Right cardiac atrium (tissue), 5 donors: ENCODE results near the gene FITM1. TPM values are rescaled to one million over a fixed set of nuclear protein-coding genes. Genes with fewer than 3 reads are reported as not detected.
A peak's percentile ranks its signal among the peaks of the same experiment; 100 is the strongest.

Experiments
- ATAC-seq, 2 donors: fragments of 200-7000 bp; cut with Tn5 transposase; one replicate each; pipeline versions ENCODE4 v1.8.0 to v1.9.1; 2020; ENCODE audit warnings: moderate library complexity in 2 of 2, mild to moderate bottlenecking in 1 of 2
- DNase-seq, 3 donors: peaks; one replicate each; pipeline ENCODE4 v3.0.0-alpha.2; 2020
- H3K27ac ChIP-seq: one replicate; pipeline ENCODE4 v1.5.1; 2013; ENCODE audit warnings: mild to moderate bottlenecking, low read length, control low read depth, moderate library complexity
- H3K27me3 ChIP-seq: one replicate; pipeline ENCODE4 v1.6.1; 2013; ENCODE audit not compliant: control insufficient read depth, insufficient read depth
- H3K4me1 ChIP-seq: one replicate; pipeline ENCODE4 v1.6.1; 2013; ENCODE audit warnings: low read length; ENCODE audit not compliant: control insufficient read depth, insufficient read depth
- H3K4me3 ChIP-seq: one replicate; pipeline ENCODE4 v1.5.1; 2013; ENCODE audit warnings: low read length, control low read depth
- H3K9me3 ChIP-seq: one replicate; pipeline ENCODE4 v1.6.1; 2013; ENCODE audit warnings: low read length; ENCODE audit not compliant: control insufficient read depth
- WGBS: extraction: QIAGEN DNeasy Blood & Tissue Kit; methylation state at CpG from one replicate; pipeline ENCODE4 v1.1.7; 2013; 5-methylcytosine and 5-hydroxymethylcytosine counted together
- intact Hi-C, 4 donors: fragments of 100-400 bp; cut with DNase I; formaldehyde crosslinking; loops; one replicate each; pipeline versions ENCODE4 v1.11.0 to v1.14.0; 2022 to 2023
- polyA plus RNA-seq: library from polyadenylated mRNA; stranded (reverse); fragments of 200-250 nt; gene quantifications from one replicate; pipeline ENCODE4 v1.2.3, GENCODE V29; 2013
- total RNA-seq, 4 donors: library from RNA; stranded (reverse); fragmentation: NEBNext Ultra II Directional; extraction: Animal tissue kit (Norgen Biotek cat#: 25700); gene quantifications; one replicate each; pipeline ENCODE4 v1.2.1, GENCODE V29; 2021
- donor health status: healthy with polysubstance abuse.
- donor health status: DM: no; HTN: yes; CAD: no.
- donor health status: DM: no; HTN: no; CAD: no.
- donor health status: DM: no; HTN: yes; CAD: no; lungs with severe emphysema.
- donor health status: DM: yes; HTN: yes; CAD: no.

FITM1 gene
- total and polyA plus RNA-seq, 5 donors: 87.4 to 224 (median 135) TPM

- Histone ChIP-seq H3K27me3 (no peaks in the 10 kb centered on the region), H3K27ac (no peak overlapping the region), H3K9me3 (no peaks in the 10 kb centered on the region), H3K4me3 (no peak overlapping the region), H3K4me1 (peaks cover 8% of the 10 kb centered on the region)
- DNase-seq (no peak), ATAC-seq (no peak)
- WGBS: 93% methylated on average over 16 of the region's 16 CpGs
- intact Hi-C loops: no loop called here
Measured at GRCh38 chr14:24151404-24152080, 21.1 kb downstream of the FITM1 start.

DNA sequence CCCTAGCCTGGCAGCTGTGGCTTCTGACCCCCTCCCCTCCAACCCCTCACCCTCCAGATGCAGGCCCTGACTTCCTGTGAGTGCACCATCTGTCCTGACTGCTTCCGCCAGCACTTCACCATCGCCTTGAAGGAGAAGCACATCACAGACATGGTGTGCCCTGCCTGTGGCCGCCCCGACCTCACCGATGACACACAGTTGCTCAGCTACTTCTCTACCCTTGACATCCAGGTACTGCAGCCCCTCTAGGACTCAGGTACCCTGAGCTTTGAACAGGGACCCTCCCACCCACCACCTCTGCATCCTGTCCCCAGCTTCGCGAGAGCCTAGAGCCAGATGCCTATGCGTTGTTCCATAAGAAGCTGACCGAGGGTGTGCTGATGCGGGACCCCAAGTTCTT is 24.6 kb downstream of the FITM1 start:
- no peak for DNase-seq
- Histone ChIP-seq H3K4me1 (no peaks in the 10 kb centered on the region), H3K4me3 (no peak overlapping the region), H3K27me3 (no peaks in the 10 kb centered on the region), H3K9me3 (no peaks in the 10 kb centered on the region), H3K27ac (no peak overlapping the region)
- no peak for ATAC-seq
- intact Hi-C loops: no loop called here
- 94% methylated on average over 10 of the region's 10 CpGs for WGBS

DNA sequence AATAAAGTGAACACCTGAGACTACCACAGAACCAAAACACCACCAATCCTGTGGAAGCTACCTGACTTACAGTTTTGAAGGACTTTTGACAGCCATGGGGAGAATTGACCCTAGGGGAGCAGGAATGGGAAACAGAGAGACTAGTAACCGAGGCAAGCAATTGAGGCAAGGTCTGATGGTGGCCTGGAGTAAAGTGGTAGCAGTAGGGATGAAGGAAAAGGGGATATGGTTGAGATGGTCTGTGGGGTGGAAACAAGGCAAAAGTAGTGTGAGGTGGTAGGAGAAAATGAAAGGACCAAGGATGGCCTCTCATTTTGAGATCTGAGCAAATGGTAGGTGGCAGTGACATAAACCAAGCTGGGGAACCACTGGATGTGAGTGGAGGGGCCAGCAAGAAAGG is 26.4 kb downstream of the FITM1 start:
- ATAC-seq: no peak
- Histone ChIP-seq H3K27ac (no peak overlapping the region), H3K27me3 (no peaks in the 10 kb centered on the region), H3K4me3 (no peak overlapping the region), H3K9me3 (no peaks in the 10 kb centered on the region), H3K4me1 (no peaks in the 10 kb centered on the region)
- 88% methylated on average over 1 of the region's 1 CpG for WGBS
- DNase-seq: no peak
- intact Hi-C loops: no loop called here

- ATAC-seq (no peak), DNase-seq (no peak)
- Histone ChIP-seq H3K9me3 (no peaks in the 10 kb centered on the region), H3K27me3 (no peaks in the 10 kb centered on the region), H3K27ac (no peak overlapping the region), H3K4me1 (no peaks in the 10 kb centered on the region), H3K4me3 (no peak overlapping the region)
- 89% methylated on average over 12 of the region's 12 CpGs for WGBS
- intact Hi-C loops: no loop called here
Measured at GRCh38 chr14:24157331-24157730, 26.9 kb downstream of the FITM1 start.

DNA sequence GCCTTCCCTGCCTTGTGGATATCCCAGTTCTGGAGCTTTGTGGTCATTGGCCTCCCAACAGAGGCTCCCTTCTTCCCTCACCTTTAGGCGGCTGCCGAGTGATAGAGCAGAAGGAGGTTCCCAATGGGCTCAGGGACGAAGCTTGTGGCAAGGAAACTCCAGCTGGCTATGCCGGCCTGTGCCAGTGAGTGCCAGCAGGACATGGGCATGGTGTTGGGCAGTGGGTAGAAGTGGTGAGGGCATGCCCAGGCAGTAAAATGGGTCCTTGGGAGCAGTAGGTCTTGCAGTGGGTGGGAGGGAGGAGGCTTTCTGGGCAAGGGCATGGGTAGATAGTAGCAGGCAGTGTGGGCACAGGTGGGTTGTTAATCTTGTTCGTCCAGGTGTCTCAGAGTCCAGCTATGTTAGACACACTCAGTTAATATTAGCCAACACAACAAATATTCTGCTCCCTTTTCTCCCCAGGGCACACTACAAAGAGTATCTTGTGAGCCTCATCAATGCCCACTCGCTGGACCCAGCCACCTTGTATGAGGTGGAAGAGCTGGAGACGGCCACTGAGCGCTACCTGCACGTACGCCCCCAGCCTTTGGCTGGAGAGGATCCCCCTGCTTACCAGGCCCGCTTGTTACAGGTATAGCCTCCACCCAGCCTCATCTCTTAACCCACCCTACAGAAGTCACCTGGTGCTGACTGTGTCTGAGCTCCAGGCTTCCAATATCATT is 29.5 kb downstream of the FITM1 start:
- WGBS: 89% methylated on average over 11 of the region's 11 CpGs
- ATAC-seq: no peak
- intact Hi-C loops: no loop called here
- DNase-seq: peak in 1 of 3 donors; percentile 47
- H3K4me1 ChIP-seq: peaks cover 3% of the 10 kb centered on the region
- no peaks in the 10 kb centered on the region for H3K9me3 ChIP-seq
- no peak overlapping the region for H3K27ac ChIP-seq
- no peak overlapping the region for H3K4me3 ChIP-seq
- H3K27me3 ChIP-seq: no peaks in the 10 kb centered on the region

GRCh38 chr14:24160499-24160849 is 30.0 kb downstream of the FITM1 start:
- intact Hi-C loops: no loop called here
- DNase-seq: no peak
- Histone ChIP-seq H3K27me3 (no peaks in the 10 kb centered on the region), H3K4me1 (peaks cover 3% of the 10 kb centered on the region), H3K27ac (peak overlapping the region; percentile 37), H3K9me3 (no peaks in the 10 kb centered on the region), H3K4me3 (no peak overlapping the region)
- WGBS: 92% methylated on average over 4 of the region's 4 CpGs
- ATAC-seq: peak in 1 of 2 donors; percentile 20

- intact Hi-C loops: no loop called here
- Histone ChIP-seq H3K27ac (peak within 1 kb of the TSS; percentile 94), H3K4me1 (peaks cover 3% of the 10 kb centered on the region), H3K4me3 (peak within 1 kb of the TSS; percentile 79), H3K9me3 (no peaks in the 10 kb centered on the region), H3K27me3 (no peaks in the 10 kb centered on the region)
- DNase-seq (peak; percentile 96 to 99 (median 98)), ATAC-seq (peak; percentile 90 to 93)
- under 1% methylated on average over 12 of the region's 12 CpGs for WGBS
Measured at GRCh38 chr14:24160850-24161804, 30.7 kb downstream of the FITM1 start, which contains the start of gene IRF9. IRF9 (plus strand) TSS chr14:24161265; CDS start chr14:24162145, 880 bp downstream.

- intact Hi-C loops: no loop called here
- peak in 1 of 2 donors; percentile 23 for ATAC-seq
- H3K4me1 ChIP-seq: peaks cover 3% of the 10 kb centered on the region
Measured at GRCh38 chr14:24162093-24162492, 31.6 kb downstream of the FITM1 start.

DNA sequence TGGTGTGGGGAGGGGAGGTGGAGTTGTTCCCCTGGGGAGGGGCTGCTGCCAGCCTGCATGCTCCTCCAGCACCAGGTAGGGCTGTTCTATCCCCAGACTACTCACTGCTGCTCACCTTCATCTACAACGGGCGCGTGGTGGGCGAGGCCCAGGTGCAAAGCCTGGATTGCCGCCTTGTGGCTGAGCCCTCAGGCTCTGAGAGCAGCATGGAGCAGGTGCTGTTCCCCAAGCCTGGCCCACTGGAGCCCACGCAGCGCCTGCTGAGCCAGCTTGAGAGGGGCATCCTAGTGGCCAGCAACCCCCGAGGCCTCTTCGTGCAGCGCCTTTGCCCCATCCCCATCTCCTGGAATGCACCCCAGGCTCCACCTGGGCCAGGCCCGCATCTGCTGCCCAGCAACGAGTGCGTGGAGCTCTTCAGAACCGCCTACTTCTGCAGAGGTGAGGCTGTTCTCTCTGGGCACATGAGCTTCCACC is 34.1 kb downstream of the FITM1 start:
- H3K4me1 ChIP-seq: peaks cover 3% of the 10 kb centered on the region
- H3K4me3 ChIP-seq: no peak overlapping the region
- ATAC-seq: no peak
- peak in 1 of 3 donors; percentile 52 for DNase-seq
- 93% methylated on average over 14 of the region's 14 CpGs for WGBS
- H3K27me3 ChIP-seq: no peaks in the 10 kb centered on the region
- no peak overlapping the region for H3K27ac ChIP-seq
- H3K9me3 ChIP-seq: no peaks in the 10 kb centered on the region
- intact Hi-C loops: no loop called here

More at GRCh38 chr14:24162093-24162492, 31.6 kb downstream of the FITM1 start:
- no peaks in the 10 kb centered on the region for H3K9me3 ChIP-seq
- 33% methylated on average over 8 of the region's 8 CpGs for WGBS
- H3K27ac ChIP-seq: peak overlapping the region; percentile 94
- peak overlapping the region; percentile 79 for H3K4me3 ChIP-seq
- H3K27me3 ChIP-seq: no peaks in the 10 kb centered on the region
- DNase-seq: peak in 1 of 3 donors; percentile 30

DNA sequence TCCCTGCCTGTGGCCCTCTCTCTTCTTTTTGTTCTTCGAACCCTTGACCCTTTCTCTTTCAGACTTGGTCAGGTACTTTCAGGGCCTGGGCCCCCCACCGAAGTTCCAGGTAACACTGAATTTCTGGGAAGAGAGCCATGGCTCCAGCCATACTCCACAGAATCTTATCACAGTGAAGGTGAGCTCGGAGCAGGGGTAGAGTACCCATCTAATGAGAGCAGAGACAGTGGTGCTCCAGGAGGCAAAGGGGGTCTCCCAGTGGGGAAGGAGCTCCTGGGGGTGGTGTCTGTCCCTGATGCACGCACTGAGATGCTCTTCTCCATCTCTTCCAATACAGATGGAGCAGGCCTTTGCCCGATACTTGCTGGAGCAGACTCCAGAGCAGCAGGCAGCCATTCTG is 35.3 kb downstream of the FITM1 start:
- 93% methylated on average over 5 of the region's 5 CpGs for WGBS
- DNase-seq: peak in 1 of 3 donors; percentile 16
- intact Hi-C loops: no loop called here
- Histone ChIP-seq H3K27me3 (no peaks in the 10 kb centered on the region), H3K27ac (no peak overlapping the region), H3K9me3 (no peaks in the 10 kb centered on the region), H3K4me3 (no peak overlapping the region), H3K4me1 (peaks cover 3% of the 10 kb centered on the region)
- ATAC-seq: no peak
